ENCODE results near the gene PDE5A.
"Not testable (repeated sequence)": the region's sequence is repeated elsewhere in the genome, so short reads cannot be mapped to it uniquely, and the experiment has no call there.

Gene PDE5A

GRCh38 chr4:119501740-119502139, 126.9 kb downstream of the PDE5A start:
- H3K36me3 Mint-ChIP-seq = peaks cover 12% of the 10 kb centered on the region
- no peaks in the 10 kb centered on the region for H3K4me1 Mint-ChIP-seq (ENCODE audit: low read depth)

GRCh38 chr4:119498527-119498926, 130.1 kb downstream of the PDE5A start:
- H3K27ac Mint-ChIP-seq = peak overlapping the region; percentile 38
- H3K27me3 Mint-ChIP-seq = no peaks in the 10 kb centered on the region
- no peaks in the 10 kb centered on the region for H3K9me3 Mint-ChIP-seq (ENCODE audit: low read depth)
- H3K36me3 Mint-ChIP-seq = peaks cover 14% of the 10 kb centered on the region
- no peak overlapping the region for H3K4me3 Mint-ChIP-seq
- no peaks in the 10 kb centered on the region for H3K4me1 Mint-ChIP-seq (ENCODE audit: low read depth)

More at GRCh38 chr4:119501740-119502139, 126.9 kb downstream of the PDE5A start:
- H3K27ac Mint-ChIP-seq = no peak overlapping the region
- H3K9me3 Mint-ChIP-seq (ENCODE audit: low read depth) = no peaks in the 10 kb centered on the region
- H3K4me3 Mint-ChIP-seq = no peak overlapping the region
- no peaks in the 10 kb centered on the region for H3K27me3 Mint-ChIP-seq

- Mint-ChIP-seq H3K36me3 (peaks cover 3% of the 10 kb centered on the region), H3K27me3 (no peaks in the 10 kb centered on the region), H3K4me1 (ENCODE audit: low read depth) (no peaks in the 10 kb centered on the region), H3K27ac (no peak overlapping the region), H3K4me3 (no peak overlapping the region), H3K9me3 (ENCODE audit: low read depth) (no peaks in the 10 kb centered on the region)
Measured at GRCh38 chr4:119493886-119494285, 134.7 kb downstream of the PDE5A start.

GRCh38 chr4:119493419-119493818, 135.2 kb downstream of the PDE5A start:
- Mint-ChIP-seq H3K27me3 (no peaks in the 10 kb centered on the region), H3K27ac (no peak overlapping the region), H3K36me3 (peaks cover 3% of the 10 kb centered on the region), H3K4me1 (ENCODE audit: low read depth) (no peaks in the 10 kb centered on the region), H3K4me3 (no peak overlapping the region), H3K9me3 (ENCODE audit: low read depth) (no peaks in the 10 kb centered on the region)

GRCh38 chr4:119490335-119490734, 138.3 kb downstream of the PDE5A start:
- no peak overlapping the region for H3K4me3 Mint-ChIP-seq
- H3K4me1 Mint-ChIP-seq (ENCODE audit: low read depth) = no peaks in the 10 kb centered on the region
- peaks cover 2% of the 10 kb centered on the region for H3K36me3 Mint-ChIP-seq
- no peak overlapping the region for H3K27ac Mint-ChIP-seq
- H3K9me3 Mint-ChIP-seq (ENCODE audit: low read depth) = peaks cover 7% of the 10 kb centered on the region
- no peaks in the 10 kb centered on the region for H3K27me3 Mint-ChIP-seq

- peaks cover 5% of the 10 kb centered on the region for H3K36me3 Mint-ChIP-seq
- no peak overlapping the region for H3K27ac Mint-ChIP-seq
- H3K9me3 Mint-ChIP-seq (ENCODE audit: low read depth) = peaks cover 7% of the 10 kb centered on the region
- H3K4me1 Mint-ChIP-seq (ENCODE audit: low read depth) = no peaks in the 10 kb centered on the region
- no peaks in the 10 kb centered on the region for H3K27me3 Mint-ChIP-seq
- H3K4me3 Mint-ChIP-seq = no peak overlapping the region
Measured at GRCh38 chr4:119489305-119489704, 139.3 kb downstream of the PDE5A start.

- Mint-ChIP-seq H3K4me1 (ENCODE audit: low read depth) (no peaks in the 10 kb centered on the region), H3K27ac (no peak overlapping the region), H3K4me3 (no peak overlapping the region), H3K27me3 (no peaks in the 10 kb centered on the region), H3K9me3 (ENCODE audit: low read depth) (peaks cover 3% of the 10 kb centered on the region), H3K36me3 (peaks cover 30% of the 10 kb centered on the region)
Measured at GRCh38 chr4:119480331-119480730, 148.3 kb downstream of the PDE5A start.

- no peak overlapping the region for H3K27ac Mint-ChIP-seq
- H3K9me3 Mint-ChIP-seq (ENCODE audit: low read depth) = peaks cover 3% of the 10 kb centered on the region
- H3K4me3 Mint-ChIP-seq = no peak overlapping the region
- no peaks in the 10 kb centered on the region for H3K4me1 Mint-ChIP-seq (ENCODE audit: low read depth)
- no peaks in the 10 kb centered on the region for H3K27me3 Mint-ChIP-seq
- H3K36me3 Mint-ChIP-seq = peaks cover 30% of the 10 kb centered on the region
Measured at GRCh38 chr4:119479835-119480234, 148.8 kb downstream of the PDE5A start.

- Mint-ChIP-seq H3K27ac (no peak overlapping the region), H3K27me3 (no peaks in the 10 kb centered on the region), H3K9me3 (ENCODE audit: low read depth) (peaks cover 3% of the 10 kb centered on the region), H3K4me1 (ENCODE audit: low read depth) (no peaks in the 10 kb centered on the region), H3K4me3 (no peak overlapping the region), H3K36me3 (peaks cover 26% of the 10 kb centered on the region)
Measured at GRCh38 chr4:119479180-119479808, 149.3 kb downstream of the PDE5A start.

GRCh38 chr4:119478446-119479179, 150.0 kb downstream of the PDE5A start:
- Mint-ChIP-seq H3K4me1 (ENCODE audit: low read depth) (no peaks in the 10 kb centered on the region), H3K9me3 (ENCODE audit: low read depth) (peaks cover 3% of the 10 kb centered on the region), H3K27me3 (no peaks in the 10 kb centered on the region), H3K27ac (no peak overlapping the region), H3K4me3 (no peak overlapping the region), H3K36me3 (peaks cover 24% of the 10 kb centered on the region)

- Mint-ChIP-seq H3K4me1 (ENCODE audit: low read depth) (no peaks in the 10 kb centered on the region), H3K36me3 (peaks cover 23% of the 10 kb centered on the region), H3K27ac (no peak overlapping the region), H3K27me3 (no peaks in the 10 kb centered on the region), H3K4me3 (no peak overlapping the region), H3K9me3 (ENCODE audit: low read depth) (no peaks in the 10 kb centered on the region)
Measured at GRCh38 chr4:119477412-119478053, 151.1 kb downstream of the PDE5A start.

GRCh38 chr4:119471259-119471658, 157.3 kb downstream of the PDE5A start:
- no peaks in the 10 kb centered on the region for H3K9me3 Mint-ChIP-seq (ENCODE audit: low read depth)
- peaks cover 7% of the 10 kb centered on the region for H3K4me1 Mint-ChIP-seq (ENCODE audit: low read depth)
- H3K27ac Mint-ChIP-seq = no peak overlapping the region
- no peaks in the 10 kb centered on the region for H3K27me3 Mint-ChIP-seq
- H3K4me3 Mint-ChIP-seq = no peak overlapping the region
- H3K36me3 Mint-ChIP-seq = peaks cover 18% of the 10 kb centered on the region

- not testable (repeated sequence) for H3K9me3 Mint-ChIP-seq (ENCODE audit: low read depth); H3K27ac Mint-ChIP-seq; H3K4me1 Mint-ChIP-seq (ENCODE audit: low read depth); H3K27me3 Mint-ChIP-seq; H3K4me3 Mint-ChIP-seq
- H3K36me3 Mint-ChIP-seq = peaks cover 18% of the 10 kb centered on the region
Measured at GRCh38 chr4:119470737-119471063, 157.9 kb downstream of the PDE5A start.

GRCh38 chr4:119470021-119470736, 158.4 kb downstream of the PDE5A start:
- Mint-ChIP-seq H3K36me3 (peaks cover 18% of the 10 kb centered on the region), H3K27ac (peak overlapping the region; percentile 34), H3K4me3 (peak overlapping the region; percentile 23)
- not testable (repeated sequence) for H3K27me3 Mint-ChIP-seq; H3K4me1 Mint-ChIP-seq (ENCODE audit: low read depth); H3K9me3 Mint-ChIP-seq (ENCODE audit: low read depth)

- H3K4me1 Mint-ChIP-seq (ENCODE audit: low read depth); H3K9me3 Mint-ChIP-seq (ENCODE audit: low read depth); H3K27me3 Mint-ChIP-seq; H3K4me3 Mint-ChIP-seq; H3K27ac Mint-ChIP-seq: not testable (repeated sequence)
- H3K36me3 Mint-ChIP-seq = peaks cover 18% of the 10 kb centered on the region
Measured at GRCh38 chr4:119469039-119469438, 159.6 kb downstream of the PDE5A start.
